Panc1 (cell line): Measurements from ENCODE around the gene FMOD. TPM values are rescaled to one million over a fixed set of nuclear protein-coding genes. Genes with fewer than 3 reads are reported as not detected.

Experiments used
- ATAC-seq: fragments of 200-7000 bp; cut with Tn5 transposase; 2 replicates; pipeline ENCODE4 v1.9.1; 2020; ENCODE audit warnings: mild to moderate bottlenecking, moderate library complexity
- BruUV-seq: library from RNA; stranded (reverse); fragments of 400-500 nt; replicated peaks from 2 replicates; lab custom pipeline; 2021; lab: Mats Ljungman, UMichigan
- CTCF ChIA-PET: fragments of 300-600 bp; sonication (Branson Sonifier 250); formaldehyde crosslinking; loops from one replicate; lab custom pipeline; 2022; ENCODE audit warnings: antibody characterized with exemption; lab: Charles Lee
- POLR2A ChIA-PET: fragments of 300-600 bp; sonication (Branson Sonifier 250); formaldehyde crosslinking; loops from one replicate; lab custom pipeline; 2022; ENCODE audit warnings: antibody characterized with exemption; lab: Charles Lee
- DNase-seq: peaks from one replicate; pipeline ENCODE4 v3.0.0-alpha.2; 2010; ENCODE audit warnings: low read depth, low spot score
- H3K27ac ChIP-seq: 2 replicates; pipeline ENCODE4 v1.5.1; 2011; ENCODE audit warnings: mild to moderate bottlenecking, low read length, inconsistent platforms
- H3K27me3 ChIP-seq: fragments of 200-500 bp; sonication (Bioruptor generic); 2 replicates; pipeline ENCODE4 v1.6.0; 2014; ENCODE audit warnings: low read length, inconsistent platforms; ENCODE audit not compliant: control insufficient read depth, insufficient read depth
- H3K36me3 ChIP-seq: fragments of 200-500 bp; sonication (Bioruptor generic); 2 replicates; pipeline ENCODE4 v1.5.1; 2014; ENCODE audit warnings: inconsistent platforms, mild to moderate bottlenecking, low read length, moderate library complexity; ENCODE audit not compliant: control insufficient read depth, insufficient read depth
- H3K4me1 ChIP-seq: 2 replicates; pipeline ENCODE4 v1.5.1; 2011; ENCODE audit warnings: inconsistent platforms, mild to moderate bottlenecking, low read length, moderate library complexity; ENCODE audit not compliant: control insufficient read depth, insufficient read depth
- H3K4me3 ChIP-seq, 2 experiments: 2 replicates each; pipeline ENCODE4 v1.5.1; 2011 to 2012; ENCODE audit warnings: low read depth in 2 of 2, low read length in 2 of 2, mild to moderate bottlenecking in 2 of 2, inconsistent platforms in 1 of 2, moderate library complexity in 1 of 2
- H3K9me3 ChIP-seq: fragments of 200-500 bp; sonication (Bioruptor generic); 2 replicates; pipeline ENCODE4 v1.5.1; 2014; ENCODE audit warnings: low read depth, mild to moderate bottlenecking, inconsistent platforms, low read length, moderate library complexity; ENCODE audit not compliant: control insufficient read depth, insufficient read depth
- CTCF ChIP-seq: fragments of 450-650 bp; IDR thresholded peaks from 2 replicates; pipeline ENCODE4 v1.5.1; 2017; ENCODE audit warnings: mild to moderate bottlenecking
- POLR2AphosphoS5 ChIP-seq: IDR thresholded peaks from 2 replicates; pipeline ENCODE4 v1.6.1; 2012; ENCODE audit warnings: mild to moderate bottlenecking, low read depth, low read length, moderate library complexity
- REST ChIP-seq, 2 experiments: IDR thresholded peaks; 2 replicates each; pipeline ENCODE4 v1.6.1; 2011 to 2012; ENCODE audit warnings: low read depth in 2 of 2, control low read depth in 1 of 2, low read length in 1 of 2, mild to moderate bottlenecking in 1 of 2, moderate library complexity in 1 of 2; ENCODE audit not compliant: insufficient read depth in 1 of 2
- SIN3A ChIP-seq: IDR thresholded peaks from 2 replicates; pipeline ENCODE4 v1.6.1; 2012; ENCODE audit warnings: low read depth, mild to moderate bottlenecking, low read length, moderate library complexity, borderline replicate concordance; ENCODE audit not compliant: insufficient read depth
- TCF7L2 ChIP-seq: IDR thresholded peaks from 2 replicates; pipeline ENCODE4 v1.6.1; 2011; ENCODE audit warnings: mild to moderate bottlenecking, low read depth, low read length, inconsistent platforms
- in situ Hi-C: cut with HindIII; loops from 2 replicates; pipeline ENCODE4 v1.10.0; 2016; ENCODE audit warnings: low sequenced_read_pairs, low pct_unique_long_range_greater_than_20kb
- intact Hi-C: fragments of 100-400 bp; cut with micrococcal nuclease; formaldehyde crosslinking; loops from one replicate; pipeline ENCODE4 v1.10.0; 2022; ENCODE audit not compliant: unreplicated experiment
- total RNA-seq: library from RNA; stranded (reverse); gene quantifications from one replicate; pipeline ENCODE4 v1.2.1, GENCODE V29; 2021; ENCODE audit not compliant: unreplicated experiment

Gene FMOD
- total RNA-seq, 1 experiment from 2014 or later, result not detected

DNA sequence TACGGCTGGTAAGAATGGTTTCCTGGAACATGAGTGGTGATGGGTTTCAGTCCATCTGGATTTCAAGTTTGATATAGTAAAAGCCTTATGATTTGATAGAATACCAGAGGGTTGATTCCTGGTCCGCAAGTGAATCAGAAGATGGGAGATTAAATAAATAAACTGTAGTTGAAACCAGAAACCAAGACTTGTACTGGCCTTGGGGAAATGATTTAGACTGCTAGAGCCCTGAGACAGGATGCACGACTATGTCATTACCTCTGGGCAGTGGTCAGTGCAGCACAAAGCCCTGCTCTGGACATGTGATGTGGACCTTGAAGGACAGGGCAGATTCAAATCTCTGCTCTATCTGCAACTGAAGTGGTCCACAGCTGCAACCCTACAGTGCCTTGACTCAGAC lies 15.6 kb upstream of the FMOD start:
- TF ChIP-seq REST (IDR thresholded peaks at IDR 0.05; ENCODE audit: insufficient read depth in 1 of 2, low read depth in 2 of 2, low read length in 1 of 2) (no peak), CTCF (no peak), POLR2AphosphoS5 (no peak), TCF7L2 (no peak), SIN3A (no peak)
- ChIA-PET POLR2A (no interaction called here), CTCF (no interaction called here)
- in situ Hi-C loops (no loop called here), intact Hi-C loops (no loop called here)
- peaks cover 10% of the 10 kb centered on the region; the same call in 1 of the 2 replicates for H3K27me3 ChIP-seq
- H3K9me3 ChIP-seq, result no peaks in the 10 kb centered on the region
- H3K27ac ChIP-seq, result no peak overlapping the region
- no peak overlapping the region for H3K4me3 ChIP-seq
- no peaks in the 10 kb centered on the region for H3K36me3 ChIP-seq
- BruUV-seq, result no TSS peak
- no peak for DNase-seq
- ATAC-seq, result no peak
- no peaks in the 10 kb centered on the region for H3K4me1 ChIP-seq

DNA sequence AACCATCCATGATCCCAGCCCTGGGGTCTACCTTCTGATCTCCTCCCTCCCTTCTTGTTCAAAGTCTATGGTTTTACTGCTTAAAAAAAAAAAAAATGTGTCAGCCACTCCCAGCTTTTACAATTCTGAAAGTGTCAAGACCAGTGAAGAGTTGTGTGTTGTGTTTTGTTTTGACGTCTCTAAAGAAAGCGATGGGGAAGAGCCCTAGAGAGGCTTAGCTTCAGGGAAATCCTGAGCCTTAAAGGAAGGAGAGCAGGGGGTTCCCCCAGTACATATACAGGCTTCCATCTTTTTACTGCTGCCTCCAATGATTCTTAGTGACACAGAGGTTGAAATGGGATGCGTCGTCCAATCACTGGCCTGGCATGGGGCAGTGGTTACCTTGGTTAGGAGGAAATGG lies 13.9 kb upstream of the FMOD start:
- Histone ChIP-seq H3K36me3 (no peaks in the 10 kb centered on the region), H3K4me3 (no peak overlapping the region), H3K9me3 (no peaks in the 10 kb centered on the region), H3K4me1 (no peaks in the 10 kb centered on the region), H3K27ac (no peak overlapping the region), H3K27me3 (peaks cover 15% of the 10 kb centered on the region; the same call in 1 of the 2 replicates)
- no peak for DNase-seq
- ChIA-PET CTCF (no interaction called here), POLR2A (no interaction called here)
- intact Hi-C loops, result no loop called here
- no peak for ATAC-seq
- no TSS peak for BruUV-seq
- no peak for TF ChIP-seq CTCF
- in situ Hi-C loops, result no loop called here
